Measurements from ENCODE around the gene ZP2. TPM values are rescaled to one million over a fixed set of nuclear protein-coding genes. Genes with fewer than 3 reads are reported as not detected.

Gene ZP2
- total RNA-seq, 1 experiment from 2014 or later = not detected

GRCh38 chr16:21222495-21223337 lies 11.3 kb upstream of the ZP2 start:
- Histone ChIP-seq H2BK120ac (ENCODE audit: low read depth, low read length, poor library complexity, severe bottlenecking) (no peak overlapping the region), H3K56ac (ENCODE audit: insufficient read length, low read depth, low read length) (no peak overlapping the region), H3K27me3 (ENCODE audit: insufficient read depth, low read length) (no peaks in the 10 kb centered on the region; the same call in 1 of the 2 replicates), H4K20me1 (ENCODE audit: control insufficient read depth, insufficient read depth, insufficient read length) (no peaks in the 10 kb centered on the region), H3K9me3 (ENCODE audit: control insufficient read depth, low read depth, low read length) (no peaks in the 10 kb centered on the region), H3K4me1 (ENCODE audit: insufficient read depth, low read length) (peaks cover 10% of the 10 kb centered on the region), H2AFZ (ENCODE audit: low read length) (no peak overlapping the region), H2BK12ac (ENCODE audit: insufficient read length, low read depth, low read length) (no peak overlapping the region), H3K14ac (ENCODE audit: insufficient read depth, low read length) (no peak overlapping the region), H3K4ac (ENCODE audit: low read depth, low read length) (no peak overlapping the region), H3K79me1 (ENCODE audit: insufficient read depth, low read depth, low read length, poor library complexity, severe bottlenecking) (no peaks in the 10 kb centered on the region), H3K18ac (ENCODE audit: insufficient read length, low read depth, low read length) (no peak overlapping the region), H4K5ac (ENCODE audit: insufficient read length, low read depth, low read length) (no peak overlapping the region), H3K9ac (ENCODE audit: extremely low read depth, insufficient read length, low read length) (no peak overlapping the region), H2BK15ac (ENCODE audit: low read depth, low read length) (no peak overlapping the region), H3K23ac (ENCODE audit: insufficient read length, low read depth, low read length) (no peak overlapping the region), H4K8ac (replicated peaks; ENCODE audit: insufficient read length, low read depth, low read length) (no peak overlapping the region), H2AK5ac (ENCODE audit: insufficient read length, low read length) (no peak overlapping the region), H3K4me2 (ENCODE audit: insufficient read depth, insufficient read length, low read length) (peak overlapping the region; percentile 1), H3K27ac (ENCODE audit: insufficient read length, low read depth, low read length) (no peak overlapping the region), H3T11ph (ENCODE audit: low read length) (peak overlapping the region; percentile 39), H3K79me2 (ENCODE audit: insufficient read depth, low read length) (no peaks in the 10 kb centered on the region), H3K23me2 (ENCODE audit: insufficient read length, low read depth, low read length, poor library complexity, severe bottlenecking) (no peaks in the 10 kb centered on the region), H4K91ac (ENCODE audit: insufficient read length, low read depth, low read length) (no peak overlapping the region), H2BK20ac (ENCODE audit: low read depth, low read length, poor library complexity, severe bottlenecking) (no peak overlapping the region), H2BK5ac (ENCODE audit: insufficient read length, low read length) (no peak overlapping the region)
- Mint-ChIP-seq H3K4me3 (peak overlapping the region; percentile 24 to 41; a peak in 2 of 5 replicates), H3K27me3 (ENCODE audit: low read depth) (peaks cover 14% of the 10 kb centered on the region), H3K27ac (peak overlapping the region in 2 of 3 experiments; percentile 13 to 91; a peak in 5 of 7 replicates), H3K36me3 (ENCODE audit: insufficient read depth in 1 of 3, low read depth in 3 of 3) (peaks cover 3 to 5% (median 5%) of the 10 kb centered on the region in 3 experiments; a peak in 5 of 7 replicates), H3K9me3 (peaks cover 8 to 10% of the 10 kb centered on the region in 2 experiments), H3K4me1 (peaks cover 40 to 45% of the 10 kb centered on the region in 2 experiments)
- no CpG with 5 or more reads among the region's 4 CpGs for WGBS (ENCODE audit: extremely low coverage, insufficient read length, low lambda C conversion rate)
- no peak for TF ChIP-seq CTCF (conservative IDR thresholded peaks at IDR 0.05)
- no peak for DNase-seq
